GM18520 (cell line): ENCODE results near the gene CA12.

ENCODE experiments used
- ATAC-seq: cut with Tn5 transposase; IDR thresholded peaks from one replicate; pipeline ENCODE4 v1.9.1; 2021; ENCODE audit not compliant: unreplicated experiment

Gene CA12

GRCh38 chr15:63379492-63380150 lies 2.0 kb downstream of the CA12 start:
- no peak for ATAC-seq

- ATAC-seq = no peak
These were observed 2.7 kb downstream of the CA12 start for GRCh38 chr15:63378946-63379345.

- no peak for ATAC-seq
These were observed 6.7 kb downstream of the CA12 start for GRCh38 chr15:63374686-63375520.

- no peak for ATAC-seq
These were observed 7.6 kb downstream of the CA12 start for GRCh38 chr15:63373866-63374548.

GRCh38 chr15:63373330-63373729 lies 8.3 kb downstream of the CA12 start:
- no peak for ATAC-seq

DNA sequence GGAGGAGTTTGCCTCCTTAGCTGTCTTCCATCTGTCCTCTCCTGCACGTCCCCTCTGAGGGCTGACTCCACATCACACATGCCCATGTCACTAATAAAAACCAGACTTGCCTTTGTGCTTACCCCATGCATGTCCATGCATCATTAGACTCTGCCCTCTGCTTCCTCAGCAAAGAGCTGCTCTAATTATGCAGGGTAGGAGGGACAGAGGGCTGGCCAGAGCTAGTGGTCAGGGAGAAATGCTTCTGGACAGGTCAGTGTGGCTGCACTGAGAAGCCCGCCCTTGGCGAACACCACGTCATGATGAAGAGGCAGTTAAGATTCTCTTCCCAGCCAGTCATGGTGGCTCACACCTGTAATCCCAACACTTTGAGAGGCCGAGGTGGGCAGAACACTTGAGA lies 8.9 kb downstream of the CA12 start:
- no peak for ATAC-seq

GRCh38 chr15:63372018-63372705 lies 9.5 kb downstream of the CA12 start:
- ATAC-seq = no peak

DNA sequence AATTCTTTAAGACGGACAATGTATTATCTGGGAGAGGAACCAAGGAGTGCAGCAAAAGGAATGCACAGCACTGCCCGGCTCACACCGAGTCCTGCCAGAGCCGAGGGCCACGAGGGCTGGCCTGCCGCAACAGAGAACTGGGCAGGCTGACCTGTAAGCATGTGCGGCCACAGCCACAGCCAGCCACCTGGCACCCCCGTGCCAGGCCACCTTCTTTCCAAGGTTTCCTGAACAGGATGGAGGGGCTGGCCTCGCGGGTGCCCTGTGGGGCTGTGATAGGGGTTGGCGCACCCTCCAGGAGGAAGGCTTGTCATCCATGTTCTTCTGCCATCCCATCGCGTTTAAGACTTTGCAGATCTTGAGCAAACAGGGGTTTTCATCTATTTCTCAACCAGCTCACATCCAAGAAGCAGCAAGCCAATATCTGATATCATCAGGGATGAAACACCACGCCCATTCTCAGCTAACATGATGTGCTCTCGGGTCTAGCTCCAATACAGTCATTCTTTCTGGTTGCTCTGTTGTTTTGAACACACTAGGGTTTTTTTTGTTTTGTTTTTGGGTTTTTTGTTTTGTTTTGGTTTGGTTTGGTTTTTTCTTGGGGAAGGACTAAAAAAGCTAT lies 10.2 kb downstream of the CA12 start:
- ATAC-seq = no peak

DNA sequence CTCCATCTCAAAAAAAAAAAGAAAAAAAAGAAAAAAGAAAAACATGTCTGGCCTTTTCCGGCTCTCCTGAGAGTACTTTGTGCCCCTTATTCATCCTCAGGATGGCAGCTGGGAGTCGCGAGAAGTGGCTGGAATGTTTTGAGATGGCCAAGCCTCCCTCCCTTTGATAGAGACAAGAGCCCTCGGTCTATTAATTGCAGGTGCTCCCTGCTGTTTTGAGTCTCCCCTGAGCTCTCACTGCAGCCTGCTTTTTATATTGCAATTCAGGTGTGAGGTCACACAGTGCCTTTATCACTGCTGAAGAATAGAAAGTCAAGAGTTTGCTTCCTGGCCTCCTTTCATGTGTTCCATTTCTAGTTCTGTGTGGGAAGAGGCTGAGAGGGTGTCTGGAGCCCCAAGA lies 10.9 kb downstream of the CA12 start:
- no peak for ATAC-seq

DNA sequence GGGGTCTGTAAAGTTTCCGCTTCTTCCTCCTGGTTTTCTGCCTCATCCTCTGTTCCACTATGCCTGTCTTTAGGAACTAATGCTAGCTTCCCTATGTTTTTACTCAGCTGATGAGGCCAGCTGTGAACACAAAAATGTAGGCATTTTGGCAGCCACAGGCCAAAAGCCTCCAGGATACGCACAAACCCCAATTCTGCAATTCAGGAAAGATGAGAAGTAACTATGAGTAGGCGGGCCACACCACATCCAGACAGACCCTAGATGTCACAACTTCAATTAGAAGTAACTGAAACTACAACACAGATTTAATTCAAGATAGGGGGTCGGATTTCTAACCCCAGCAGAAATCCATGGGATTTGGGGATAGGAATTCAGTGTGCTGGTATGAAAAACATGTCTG lies 11.9 kb downstream of the CA12 start:
- no peak for ATAC-seq

GRCh38 chr15:63369296-63369695 lies 12.3 kb downstream of the CA12 start:
- ATAC-seq = no peak

DNA sequence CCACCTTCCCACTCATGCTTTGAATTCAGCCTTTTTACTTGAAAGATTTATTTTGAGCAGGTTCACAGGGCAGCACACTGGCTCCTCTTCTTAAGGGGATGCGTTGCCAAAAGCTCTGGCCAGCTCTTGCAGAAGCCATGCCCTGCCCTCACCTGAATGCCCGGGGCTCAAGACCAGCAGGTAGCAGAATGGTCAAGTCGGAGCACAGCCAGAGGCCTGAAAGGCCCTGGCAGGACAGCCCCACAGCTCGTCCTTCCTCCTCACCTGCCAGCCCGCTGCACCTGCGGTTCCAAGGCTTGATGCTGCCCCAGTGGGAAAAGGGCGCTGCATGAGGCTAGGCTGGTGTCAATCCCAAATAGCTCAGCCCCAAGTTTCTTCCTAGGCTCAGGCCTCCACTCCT lies 13.1 kb downstream of the CA12 start:
- ATAC-seq = no peak

DNA sequence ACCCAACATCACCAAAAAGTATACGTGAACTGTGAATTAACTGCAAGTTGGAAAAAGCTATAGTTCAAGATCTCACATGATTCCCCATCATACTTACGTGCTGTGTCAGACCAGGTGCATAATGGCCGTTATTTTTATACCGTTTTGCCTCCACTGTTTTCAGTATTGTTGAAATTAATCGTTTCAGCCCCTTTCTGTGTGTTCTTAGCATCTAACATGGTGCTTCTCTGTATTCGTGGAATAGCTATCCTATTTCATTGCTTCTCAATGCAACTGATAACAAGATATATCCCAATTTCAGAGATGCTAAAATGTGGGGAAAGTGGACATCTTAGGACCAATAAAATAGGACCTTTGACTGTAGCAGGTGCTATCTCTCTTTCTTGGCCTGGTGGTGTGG lies 13.7 kb downstream of the CA12 start:
- no peak for ATAC-seq

- no peak for ATAC-seq
These were observed 14.3 kb downstream of the CA12 start for GRCh38 chr15:63367390-63367789.

GRCh38 chr15:63366451-63366850 lies 15.2 kb downstream of the CA12 start:
- ATAC-seq = no peak

GRCh38 chr15:63365273-63365680 lies 16.4 kb downstream of the CA12 start:
- ATAC-seq = no peak

DNA sequence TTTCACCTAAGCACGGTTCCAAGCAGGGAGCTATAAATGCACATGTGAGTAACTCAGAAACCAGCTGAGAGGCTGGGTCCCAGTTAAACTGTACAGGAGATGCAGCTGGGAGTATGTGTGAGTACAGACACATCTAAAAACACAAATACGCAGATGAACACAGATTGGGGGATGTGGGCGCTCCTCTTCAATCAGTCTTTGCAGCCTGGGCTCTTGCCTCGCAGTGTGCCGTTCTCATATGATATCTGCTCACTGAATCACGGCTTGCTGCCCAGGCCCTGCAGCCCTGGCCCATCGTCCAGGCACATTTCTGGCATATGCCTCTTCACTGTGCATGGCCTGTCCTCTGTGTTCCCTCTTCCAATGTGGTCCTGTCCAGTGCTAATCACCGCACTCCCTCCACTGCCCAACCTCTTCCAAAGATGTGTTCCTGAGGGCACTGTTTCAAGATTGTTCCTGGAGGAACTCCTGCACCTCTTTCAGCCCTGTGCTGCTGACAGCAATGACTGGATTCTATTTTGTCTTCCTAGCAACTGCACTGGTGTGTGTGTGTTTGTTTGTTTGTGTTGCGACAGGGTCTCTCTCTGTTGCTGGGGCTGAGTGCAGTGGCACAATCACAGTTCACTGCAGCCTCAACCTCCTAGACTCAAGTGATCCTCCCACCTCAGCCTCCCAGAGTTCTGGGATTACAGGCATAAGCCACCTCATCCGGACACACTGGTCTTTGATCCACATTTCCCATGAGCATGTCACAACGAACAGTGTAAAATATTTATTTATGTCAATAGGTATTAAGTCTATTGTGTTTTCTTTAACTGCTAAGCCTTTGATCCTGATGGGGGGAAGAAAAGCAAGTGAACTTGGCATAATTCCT lies 17.0 kb downstream of the CA12 start:
- ATAC-seq = no peak

GRCh38 chr15:63363292-63363691 lies 18.4 kb downstream of the CA12 start:
- ATAC-seq = no peak

- no peak for ATAC-seq
These were observed 18.8 kb downstream of the CA12 start for GRCh38 chr15:63362885-63363284.

DNA sequence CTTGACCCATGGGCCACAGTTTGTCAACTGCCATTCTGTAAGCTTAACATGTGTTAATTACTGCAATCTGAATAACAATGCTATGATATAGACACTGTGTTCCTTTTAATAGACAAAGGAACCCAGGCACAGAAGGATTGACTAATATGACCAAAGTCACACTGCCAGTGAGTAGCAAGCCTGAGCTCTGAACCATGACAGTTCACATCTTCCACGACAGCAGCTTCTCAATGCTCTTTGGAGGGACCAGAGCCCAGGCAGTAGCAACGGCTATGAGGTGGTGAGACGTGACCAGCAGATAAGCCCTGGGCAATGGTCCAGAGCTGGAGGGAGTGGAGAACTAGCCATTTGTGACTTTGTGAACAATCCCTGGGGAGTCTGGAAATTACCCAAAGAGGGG lies 19.4 kb downstream of the CA12 start:
- ATAC-seq = no peak
